ENCODE results near the gene CABP4. TPM values are rescaled to one million over a fixed set of nuclear protein-coding genes. Genes with fewer than 3 reads are reported as not detected.

CABP4 gene
- total RNA-seq, result 1 to 10 TPM in 1 of 2 donors, not detected in 1; 3.1 TPM

- no peak for ATAC-seq
- H3K27ac ChIP-seq, result no peak within 1 kb of the TSS
- no peaks in the 10 kb centered on the region for H3K36me3 ChIP-seq (replicated peaks in 1 of 2; ENCODE audit: insufficient read depth in 1 of 2, low read depth in 2 of 2)
- intact Hi-C loops (cut with DNase I), result no loop called here
- no peak for TF ChIP-seq CTCF (IDR thresholded peaks at IDR 0.05)
- TF ChIP-seq POLR2A (IDR thresholded peaks at IDR 0.05), result no peak
- WGBS, 2 donors, result 80 to 83% methylated on average over 2 to 3 of the region's 3 CpGs
- H3K4me1 ChIP-seq, result peaks cover 8% of the 10 kb centered on the region
- DNase-seq, result no peak
- no peaks in the 10 kb centered on the region for H3K27me3 ChIP-seq
- H3K9me3 ChIP-seq, result no peaks in the 10 kb centered on the region
- H3K4me3 ChIP-seq, result no peak within 1 kb of the TSS
These were observed at the start of gene CABP4 for GRCh38 chr11:67455054-67455453. CABP4 (plus strand) TSS chr11:67455354; CDS start chr11:67455424, 70 bp downstream.

DNA sequence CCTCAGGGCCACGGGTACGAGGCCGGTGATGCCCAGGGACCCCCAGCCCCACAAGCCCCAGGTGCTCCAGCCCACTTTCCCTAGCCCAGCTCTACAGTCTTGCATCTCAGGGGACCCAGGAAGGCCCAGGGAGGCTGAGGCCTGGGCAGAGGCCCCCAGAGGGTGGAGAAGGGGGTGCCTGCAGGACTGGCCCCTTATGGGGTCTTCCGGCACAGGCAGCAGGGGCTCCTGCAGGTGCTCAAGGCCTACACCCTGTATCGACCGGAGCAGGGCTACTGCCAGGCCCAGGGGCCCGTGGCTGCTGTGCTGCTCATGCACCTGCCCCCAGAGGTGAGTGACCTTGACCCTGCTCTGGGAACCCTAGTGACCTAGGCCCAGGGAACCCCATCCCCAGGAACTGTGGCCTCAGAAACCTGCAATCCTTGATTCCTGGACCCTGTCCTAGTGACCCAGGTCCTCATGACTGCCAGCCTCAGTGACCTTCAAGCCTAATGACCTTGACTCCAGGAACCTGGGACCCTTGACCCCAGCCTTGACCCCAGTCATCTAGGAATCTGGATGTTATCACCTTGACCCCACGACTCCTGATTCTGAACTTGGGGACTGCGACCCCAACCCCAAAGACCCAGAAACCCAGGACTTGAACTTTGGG lies 49.3 kb upstream of the CABP4 start:
- intact Hi-C loops (cut with DNase I), result no loop called here
- no peak for ATAC-seq
- WGBS, 2 donors, result 42 to 80% methylated on average over 1 to 6 of the region's 9 CpGs
- DNase-seq, result no peak
- TF ChIP-seq CTCF (IDR thresholded peaks at IDR 0.05) (no peak), POLR2A (IDR thresholded peaks at IDR 0.05) (no peak)
- Histone ChIP-seq H3K36me3 (replicated peaks in 1 of 2; ENCODE audit: insufficient read depth in 1 of 2, low read depth in 2 of 2) (no peaks in the 10 kb centered on the region), H3K4me3 (no peak overlapping the region), H3K27ac (no peak overlapping the region), H3K4me1 (peaks cover 18% of the 10 kb centered on the region), H3K9me3 (no peaks in the 10 kb centered on the region), H3K27me3 (no peaks in the 10 kb centered on the region)

DNA sequence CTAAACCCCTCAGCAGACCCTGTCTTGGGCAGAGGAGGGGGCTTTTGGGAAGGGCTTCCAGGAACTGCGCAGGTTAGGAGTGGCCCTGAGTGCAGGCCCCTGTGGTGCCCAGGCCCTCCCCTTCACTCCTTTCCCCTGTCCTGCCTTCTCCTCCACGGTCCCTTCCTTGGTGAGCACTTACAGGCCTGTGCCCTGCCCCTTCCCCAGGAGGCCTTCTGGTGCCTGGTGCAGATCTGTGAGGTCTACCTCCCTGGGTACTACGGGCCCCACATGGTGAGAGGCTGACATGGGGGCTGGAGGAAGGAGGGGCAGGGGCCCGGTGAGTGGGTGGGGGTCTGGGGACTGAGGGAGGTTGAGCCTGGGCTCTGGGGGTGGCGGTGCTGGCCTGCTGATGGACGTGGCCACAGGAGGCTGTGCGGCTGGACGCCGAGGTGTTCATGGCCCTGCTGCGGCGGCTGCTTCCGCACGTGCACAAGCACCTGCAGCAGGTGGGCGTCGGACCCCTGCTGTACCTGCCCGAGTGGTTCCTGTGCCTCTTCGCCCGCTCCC lies 48.7 kb upstream of the CABP4 start:
- no peak overlapping the region for H3K4me3 ChIP-seq

GRCh38 chr11:67406969-67407687 lies 48.0 kb upstream of the CABP4 start:
- TF ChIP-seq POLR2A (IDR thresholded peaks at IDR 0.05) (no peak), CTCF (IDR thresholded peaks at IDR 0.05) (no peak)
- ATAC-seq (no peak), DNase-seq (no peak)
- WGBS, 2 donors, result 19 to 37% methylated on average over 10 to 12 of the region's 12 CpGs
- Histone ChIP-seq H3K9me3 (no peaks in the 10 kb centered on the region), H3K36me3 (replicated peaks in 1 of 2; ENCODE audit: insufficient read depth in 1 of 2, low read depth in 2 of 2) (no peaks in the 10 kb centered on the region), H3K4me3 (no peak overlapping the region), H3K4me1 (peaks cover 12% of the 10 kb centered on the region), H3K27ac (no peak overlapping the region), H3K27me3 (no peaks in the 10 kb centered on the region)
- intact Hi-C loops (cut with DNase I), result no loop called here

More for the DNA sequence above, 48.7 kb upstream of the CABP4 start:
- H3K9me3 ChIP-seq, result no peaks in the 10 kb centered on the region
- DNase-seq (no peak), ATAC-seq (no peak)
- TF ChIP-seq POLR2A (IDR thresholded peaks at IDR 0.05) (no peak), CTCF (IDR thresholded peaks at IDR 0.05) (no peak)
- no peak overlapping the region for H3K27ac ChIP-seq
- intact Hi-C loops (cut with DNase I), result no loop called here
- WGBS, 2 donors, result 72 to 85% methylated on average over 5 to 16 of the region's 18 CpGs
- H3K4me1 ChIP-seq, result peaks cover 14% of the 10 kb centered on the region
- no peaks in the 10 kb centered on the region for H3K27me3 ChIP-seq
- H3K36me3 ChIP-seq (replicated peaks in 1 of 2; ENCODE audit: insufficient read depth in 1 of 2, low read depth in 2 of 2), result no peaks in the 10 kb centered on the region
